Measurements from ENCODE around the gene VASP.
A peak's percentile ranks its signal among the peaks of the same experiment; 100 is the strongest.

Gene VASP

DNA sequence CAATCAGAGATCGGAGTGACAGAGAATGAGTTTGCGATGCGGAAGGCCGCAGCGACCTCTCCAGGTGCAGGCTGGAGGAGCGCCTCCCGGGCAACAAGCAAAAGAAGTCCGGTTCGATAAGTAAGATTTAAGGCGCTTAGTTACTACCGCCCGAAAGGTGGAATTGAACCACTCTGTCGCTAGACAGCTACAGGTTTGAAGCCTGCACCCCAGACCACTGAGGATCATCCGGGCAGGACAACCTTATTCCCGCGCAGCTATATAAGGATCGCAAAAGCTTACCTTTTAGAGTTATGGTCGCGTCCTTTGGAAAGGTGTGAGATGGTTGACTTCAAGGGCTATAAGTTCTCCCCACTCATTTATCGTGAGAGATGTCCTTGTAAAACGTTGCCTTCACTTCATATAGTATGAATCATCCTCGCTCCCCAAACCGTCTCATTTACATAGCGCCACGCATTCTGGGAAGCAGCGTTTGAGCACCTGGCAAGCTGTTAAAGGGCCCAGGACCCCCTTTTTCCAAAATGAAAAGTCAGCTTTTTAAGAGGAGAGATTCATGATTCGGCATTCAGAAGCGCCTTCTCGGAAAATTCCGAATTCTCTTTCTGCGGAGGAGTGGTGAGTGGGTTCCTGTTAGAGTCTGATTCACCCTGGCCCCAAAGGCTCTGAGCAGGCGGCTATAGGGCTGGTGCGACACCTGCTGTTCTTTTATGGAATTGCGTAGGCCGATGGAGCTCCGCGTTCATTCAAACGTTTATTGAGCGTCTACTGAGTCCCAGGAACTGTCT is 28.6 kb upstream of the VASP start:
- peak; percentile 92 for DNase-seq (ENCODE audit: low spot score)
- peak overlapping the region; percentile 92 to 95 for H3K27ac ChIP-seq
- TF ChIP-seq CTCF (IDR thresholded peaks at IDR 0.05) = peak; percentile 98
- peak overlapping the region; percentile 69 for H3K4me3 ChIP-seq

DNA sequence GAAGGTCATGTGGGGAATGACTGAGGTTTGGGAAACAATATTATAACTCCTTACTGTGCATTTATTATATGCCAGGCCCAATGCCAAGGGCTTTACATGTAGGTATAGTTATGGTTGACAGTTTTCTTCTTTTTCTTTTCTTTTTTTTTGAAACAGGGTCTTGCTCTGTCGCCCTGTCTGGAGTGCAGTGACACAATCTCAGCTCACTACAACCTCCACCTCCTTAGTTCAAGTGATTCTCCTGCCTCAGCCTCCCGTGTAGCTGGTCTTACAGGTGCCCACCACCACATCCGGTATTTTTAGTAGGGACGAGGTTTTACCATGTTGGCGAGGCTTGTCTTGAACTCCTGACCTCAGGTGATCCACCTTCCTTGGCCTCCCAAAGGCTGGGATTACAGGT is 24.2 kb upstream of the VASP start:
- TF ChIP-seq CTCF (IDR thresholded peaks at IDR 0.05) = no peak
- no peak for DNase-seq (ENCODE audit: low spot score)

DNA sequence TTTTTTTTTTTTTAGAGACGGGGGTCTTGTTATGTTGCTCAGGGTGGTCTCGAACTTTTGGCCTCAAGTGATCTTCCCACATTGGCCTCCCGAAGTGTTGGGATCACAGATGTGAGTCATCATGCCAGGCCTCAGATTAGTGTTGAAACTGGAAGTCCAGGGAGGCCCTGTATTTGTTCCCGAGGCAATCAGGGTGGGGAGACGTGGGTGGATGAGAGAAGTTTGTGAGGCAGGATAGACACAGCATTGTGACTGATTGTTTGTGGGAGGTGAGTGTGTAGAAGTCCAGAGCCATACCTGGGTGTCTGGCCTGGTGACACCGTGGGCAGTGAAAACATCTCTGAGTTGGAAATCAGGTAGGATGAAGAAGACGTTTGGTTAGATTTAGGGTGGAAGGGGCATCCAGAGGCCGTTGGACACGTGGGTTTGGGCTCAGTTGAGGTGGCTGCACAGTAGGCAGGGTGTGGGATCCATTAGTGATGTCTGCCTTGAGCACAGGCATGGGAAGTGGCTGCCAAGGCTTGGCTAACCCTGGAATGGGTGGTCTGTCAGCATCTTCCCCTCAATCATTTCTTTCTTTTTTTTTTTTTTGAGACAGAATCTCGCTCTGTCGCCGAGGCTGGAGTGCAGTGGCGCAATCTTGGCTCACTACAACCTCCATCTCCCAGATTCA is 22.9 kb upstream of the VASP start:
- TF ChIP-seq CTCF (IDR thresholded peaks at IDR 0.05) = no peak
- H3K27ac ChIP-seq = no peak overlapping the region
- no peak overlapping the region for H3K4me3 ChIP-seq
- DNase-seq (ENCODE audit: low spot score) = no peak

More for the DNA sequence above, 24.2 kb upstream of the VASP start:
- Histone ChIP-seq H3K4me3 (no peak overlapping the region), H3K27ac (no peak overlapping the region)

- DNase-seq (ENCODE audit: low spot score) = peak; percentile 97
- TF ChIP-seq CTCF (IDR thresholded peaks at IDR 0.05) = peak; percentile 78
- Histone ChIP-seq H3K4me3 (peak overlapping the region; percentile 81), H3K27ac (peak overlapping the region; percentile 69 to 90)
Measured at GRCh38 chr19:45485305-45486077, 21.8 kb upstream of the VASP start.

GRCh38 chr19:45488708-45489107 is 18.6 kb upstream of the VASP start:
- TF ChIP-seq CTCF (IDR thresholded peaks at IDR 0.05) = no peak
- no peak overlapping the region for H3K27ac ChIP-seq
- DNase-seq (ENCODE audit: low spot score) = no peak

GRCh38 chr19:45489216-45489855 is 17.9 kb upstream of the VASP start:
- no peak for DNase-seq (ENCODE audit: low spot score)
- no peak overlapping the region for H3K27ac ChIP-seq
- TF ChIP-seq CTCF (IDR thresholded peaks at IDR 0.05) = no peak
- no peak overlapping the region for H3K4me3 ChIP-seq

More at GRCh38 chr19:45488708-45489107, 18.6 kb upstream of the VASP start:
- no peak overlapping the region for H3K4me3 ChIP-seq

Data from coronary artery (tissue), 2 donors.